ENCODE data around the gene SYTL2.
"Not testable (repeated sequence)": the region's sequence is repeated elsewhere in the genome, so short reads cannot be mapped to it uniquely, and the experiment has no call there.

Gene SYTL2

GRCh38 chr11:85780780-85781517, 30.0 kb downstream of the SYTL2 start:
- not testable (repeated sequence) for H3K36me3 ChIP-seq (ENCODE audit: control insufficient read depth, insufficient read depth, low read length); H3K9me3 ChIP-seq (ENCODE audit: control insufficient read depth, low read length); DNase-seq; H3K27ac ChIP-seq (ENCODE audit: insufficient read depth, low read length, poor library complexity, severe bottlenecking); H3K4me1 ChIP-seq (ENCODE audit: control insufficient read depth, insufficient read depth, low read length, poor library complexity, severe bottlenecking); H3K4me3 ChIP-seq (ENCODE audit: insufficient read depth, low read depth, low read length, poor library complexity, severe bottlenecking); H3K27me3 ChIP-seq (replicated peaks; ENCODE audit: control insufficient read depth, insufficient read depth, low read length, poor library complexity, severe bottlenecking)

GRCh38 chr11:85779956-85780640, 30.8 kb downstream of the SYTL2 start:
- Histone ChIP-seq H3K27ac (ENCODE audit: insufficient read depth, low read length, poor library complexity, severe bottlenecking) (no peak overlapping the region), H3K4me1 (ENCODE audit: control insufficient read depth, insufficient read depth, low read length, poor library complexity, severe bottlenecking) (no peaks in the 10 kb centered on the region), H3K9me3 (ENCODE audit: control insufficient read depth, low read length) (peaks cover 4% of the 10 kb centered on the region), H3K27me3 (replicated peaks; ENCODE audit: control insufficient read depth, insufficient read depth, low read length, poor library complexity, severe bottlenecking) (no peaks in the 10 kb centered on the region), H3K4me3 (ENCODE audit: insufficient read depth, low read depth, low read length, poor library complexity, severe bottlenecking) (no peak overlapping the region), H3K36me3 (ENCODE audit: control insufficient read depth, insufficient read depth, low read length) (no peaks in the 10 kb centered on the region)
- no peak for DNase-seq

GRCh38 chr11:85777603-85777972, 33.4 kb downstream of the SYTL2 start:
- H3K27ac ChIP-seq (ENCODE audit: insufficient read depth, low read length, poor library complexity, severe bottlenecking); H3K36me3 ChIP-seq (ENCODE audit: control insufficient read depth, insufficient read depth, low read length); H3K4me3 ChIP-seq (ENCODE audit: insufficient read depth, low read depth, low read length, poor library complexity, severe bottlenecking); H3K27me3 ChIP-seq (replicated peaks; ENCODE audit: control insufficient read depth, insufficient read depth, low read length, poor library complexity, severe bottlenecking); H3K4me1 ChIP-seq (ENCODE audit: control insufficient read depth, insufficient read depth, low read length, poor library complexity, severe bottlenecking); H3K9me3 ChIP-seq (ENCODE audit: control insufficient read depth, low read length); DNase-seq: not testable (repeated sequence)

GRCh38 chr11:85776951-85777602, 33.9 kb downstream of the SYTL2 start:
- H3K27ac ChIP-seq (ENCODE audit: insufficient read depth, low read length, poor library complexity, severe bottlenecking) = no peak overlapping the region
- no peaks in the 10 kb centered on the region for H3K36me3 ChIP-seq (ENCODE audit: control insufficient read depth, insufficient read depth, low read length)
- H3K9me3 ChIP-seq (ENCODE audit: control insufficient read depth, low read length) = no peaks in the 10 kb centered on the region
- peaks cover 8% of the 10 kb centered on the region for H3K4me1 ChIP-seq (ENCODE audit: control insufficient read depth, insufficient read depth, low read length, poor library complexity, severe bottlenecking)
- no peak for DNase-seq
- no peak overlapping the region for H3K4me3 ChIP-seq (ENCODE audit: insufficient read depth, low read depth, low read length, poor library complexity, severe bottlenecking)
- no peaks in the 10 kb centered on the region for H3K27me3 ChIP-seq (replicated peaks; ENCODE audit: control insufficient read depth, insufficient read depth, low read length, poor library complexity, severe bottlenecking)

- Histone ChIP-seq H3K27ac (ENCODE audit: insufficient read depth, low read length, poor library complexity, severe bottlenecking) (no peak overlapping the region), H3K27me3 (replicated peaks; ENCODE audit: control insufficient read depth, insufficient read depth, low read length, poor library complexity, severe bottlenecking) (no peaks in the 10 kb centered on the region), H3K9me3 (ENCODE audit: control insufficient read depth, low read length) (no peaks in the 10 kb centered on the region), H3K4me3 (ENCODE audit: insufficient read depth, low read depth, low read length, poor library complexity, severe bottlenecking) (no peak overlapping the region), H3K4me1 (ENCODE audit: control insufficient read depth, insufficient read depth, low read length, poor library complexity, severe bottlenecking) (peaks cover 8% of the 10 kb centered on the region), H3K36me3 (ENCODE audit: control insufficient read depth, insufficient read depth, low read length) (no peaks in the 10 kb centered on the region)
- DNase-seq = no peak
Observed at GRCh38 chr11:85774256-85775101, 36.5 kb downstream of the SYTL2 start.

GRCh38 chr11:85772695-85773094, 38.2 kb downstream of the SYTL2 start:
- Histone ChIP-seq H3K4me3 (ENCODE audit: insufficient read depth, low read depth, low read length, poor library complexity, severe bottlenecking) (no peak overlapping the region), H3K36me3 (ENCODE audit: control insufficient read depth, insufficient read depth, low read length) (no peaks in the 10 kb centered on the region), H3K9me3 (ENCODE audit: control insufficient read depth, low read length) (no peaks in the 10 kb centered on the region), H3K27ac (ENCODE audit: insufficient read depth, low read length, poor library complexity, severe bottlenecking) (no peak overlapping the region), H3K4me1 (ENCODE audit: control insufficient read depth, insufficient read depth, low read length, poor library complexity, severe bottlenecking) (peaks cover 8% of the 10 kb centered on the region), H3K27me3 (replicated peaks; ENCODE audit: control insufficient read depth, insufficient read depth, low read length, poor library complexity, severe bottlenecking) (no peaks in the 10 kb centered on the region)
- DNase-seq = no peak

- peaks cover 8% of the 10 kb centered on the region for H3K4me1 ChIP-seq (ENCODE audit: control insufficient read depth, insufficient read depth, low read length, poor library complexity, severe bottlenecking)
Observed at GRCh38 chr11:85771568-85771967, 39.4 kb downstream of the SYTL2 start.

GRCh38 chr11:85769771-85770170, 41.2 kb downstream of the SYTL2 start:
- H3K27ac ChIP-seq (ENCODE audit: insufficient read depth, low read length, poor library complexity, severe bottlenecking) = no peak overlapping the region
- peaks cover 5% of the 10 kb centered on the region for H3K4me1 ChIP-seq (ENCODE audit: control insufficient read depth, insufficient read depth, low read length, poor library complexity, severe bottlenecking)
- no peak for DNase-seq
- no peak overlapping the region for H3K4me3 ChIP-seq (ENCODE audit: insufficient read depth, low read depth, low read length, poor library complexity, severe bottlenecking)
- H3K9me3 ChIP-seq (ENCODE audit: control insufficient read depth, low read length) = no peaks in the 10 kb centered on the region
- H3K36me3 ChIP-seq (ENCODE audit: control insufficient read depth, insufficient read depth, low read length) = no peaks in the 10 kb centered on the region
- H3K27me3 ChIP-seq (replicated peaks; ENCODE audit: control insufficient read depth, insufficient read depth, low read length, poor library complexity, severe bottlenecking) = no peaks in the 10 kb centered on the region

More at GRCh38 chr11:85771568-85771967, 39.4 kb downstream of the SYTL2 start:
- Histone ChIP-seq H3K36me3 (ENCODE audit: control insufficient read depth, insufficient read depth, low read length) (no peaks in the 10 kb centered on the region), H3K9me3 (ENCODE audit: control insufficient read depth, low read length) (no peaks in the 10 kb centered on the region), H3K27ac (ENCODE audit: insufficient read depth, low read length, poor library complexity, severe bottlenecking) (no peak overlapping the region), H3K27me3 (replicated peaks; ENCODE audit: control insufficient read depth, insufficient read depth, low read length, poor library complexity, severe bottlenecking) (no peaks in the 10 kb centered on the region), H3K4me3 (ENCODE audit: insufficient read depth, low read depth, low read length, poor library complexity, severe bottlenecking) (no peak overlapping the region)
- no peak for DNase-seq

GRCh38 chr11:85768473-85769146, 42.3 kb downstream of the SYTL2 start:
- H3K4me1 ChIP-seq (ENCODE audit: control insufficient read depth, insufficient read depth, low read length, poor library complexity, severe bottlenecking) = no peaks in the 10 kb centered on the region
- H3K27me3 ChIP-seq (replicated peaks; ENCODE audit: control insufficient read depth, insufficient read depth, low read length, poor library complexity, severe bottlenecking) = no peaks in the 10 kb centered on the region
- H3K36me3 ChIP-seq (ENCODE audit: control insufficient read depth, insufficient read depth, low read length) = no peaks in the 10 kb centered on the region
- H3K27ac ChIP-seq (ENCODE audit: insufficient read depth, low read length, poor library complexity, severe bottlenecking) = no peak overlapping the region
- no peak for DNase-seq
- H3K9me3 ChIP-seq (ENCODE audit: control insufficient read depth, low read length) = no peaks in the 10 kb centered on the region
- H3K4me3 ChIP-seq (ENCODE audit: insufficient read depth, low read depth, low read length, poor library complexity, severe bottlenecking) = no peak overlapping the region
